ENCODE results near the gene CA5A. TPM values are rescaled to one million over a fixed set of nuclear protein-coding genes. Genes with fewer than 3 reads are reported as not detected.
"Not testable (repeated sequence)": the region's sequence is repeated elsewhere in the genome, so short reads cannot be mapped to it uniquely, and the experiment has no call there.

CA5A gene
- polyA plus RNA-seq, 2 of the 4 experiments (the other 2 are of a cell fraction) = not detected

DNA sequence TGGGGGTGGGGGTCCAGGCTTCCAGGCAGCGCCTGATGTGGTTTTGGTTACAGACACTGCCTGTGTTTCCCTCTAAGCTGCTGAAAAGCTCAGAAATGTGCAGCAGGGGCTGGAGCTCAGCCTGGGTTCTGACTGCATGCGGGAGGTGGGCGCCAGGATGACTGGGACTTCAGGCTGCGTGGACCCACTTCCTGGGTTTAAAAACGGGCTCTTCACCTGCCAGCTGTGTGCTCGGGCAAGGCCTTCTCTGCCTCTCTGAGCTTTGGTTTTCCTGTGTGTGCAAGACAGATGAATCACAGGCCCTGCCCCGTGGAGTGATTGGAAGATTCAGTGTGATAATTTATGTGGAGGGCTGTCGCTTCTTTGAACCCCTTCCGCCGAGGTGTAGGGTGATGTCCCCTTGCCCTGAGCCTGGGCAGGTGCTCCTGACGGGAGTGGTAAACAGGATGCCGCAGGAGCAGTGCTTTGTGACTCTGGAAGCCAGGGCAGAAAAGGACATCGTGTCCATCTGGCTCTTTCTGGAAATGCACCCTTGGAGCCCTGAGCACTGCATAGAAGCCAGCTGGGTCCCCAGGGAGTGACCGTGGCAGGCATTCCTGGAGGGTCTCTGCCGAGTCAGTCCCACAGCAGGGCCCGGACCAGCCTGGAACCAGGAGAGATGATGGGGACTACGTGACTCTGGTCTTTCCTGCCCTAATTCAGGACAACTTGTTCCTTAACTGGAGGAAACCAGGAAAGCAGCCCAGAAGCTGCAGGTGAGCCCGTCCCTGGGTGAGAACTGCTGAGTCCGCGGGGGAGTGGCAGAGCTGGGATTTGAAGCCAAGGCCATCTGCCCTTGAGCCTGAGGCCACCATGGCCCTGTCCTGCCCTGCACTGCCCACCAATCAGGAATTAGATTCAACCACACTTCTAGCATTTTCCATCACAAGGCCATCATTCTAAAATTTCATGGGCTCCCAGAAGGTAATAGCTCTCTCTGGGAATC is 38.5 kb downstream of the CA5A start (continued):
- TF ChIP-seq ESRRA (IDR thresholded peaks at IDR 0.05; ENCODE audit: borderline replicate concordance, low read length) (no peak), HOXB5 (CRISPR knock-in tag; IDR thresholded peaks at IDR 0.05) (no peak), SREBF2 (IDR thresholded peaks at IDR 0.05) (no peak)

DNA sequence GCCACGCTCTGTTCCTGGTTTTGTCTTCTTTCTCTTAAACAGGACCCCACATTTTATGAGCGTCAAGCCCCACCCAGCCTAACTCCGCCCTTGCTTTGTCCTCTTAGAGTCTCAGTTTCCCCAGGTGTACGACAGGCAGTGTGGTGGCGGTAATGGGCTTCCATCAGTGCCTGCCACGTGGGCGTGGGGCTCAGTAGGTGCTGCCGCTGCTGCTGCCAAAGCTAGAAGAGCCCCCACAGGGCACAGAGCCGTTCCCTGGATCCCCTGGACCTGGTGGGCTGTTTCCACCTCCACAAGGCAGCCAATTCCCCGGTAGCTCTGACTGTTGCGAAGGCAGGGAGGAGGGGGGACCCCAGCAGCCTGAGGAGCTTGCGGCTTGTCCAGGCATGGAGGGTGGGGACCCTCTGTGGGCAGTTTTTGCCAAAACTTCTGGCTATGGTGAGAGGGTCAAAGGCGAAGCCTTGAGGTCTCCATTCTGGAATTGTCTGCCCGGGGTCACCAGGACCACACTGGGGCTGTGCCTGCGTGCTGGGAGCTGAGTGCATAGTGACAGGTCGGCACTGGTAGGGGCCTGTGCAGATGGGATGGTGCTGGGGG is 39.3 kb downstream of the CA5A start:
- H3K4me1 ChIP-seq; POLR2A ChIA-PET; DNase-seq (ENCODE audit: low read depth in 1 of 2, low spot score in 1 of 2); H3K4me2 ChIP-seq; H3K4me3 ChIP-seq; H3K27ac ChIP-seq; FAIRE-seq; H3K9me3 ChIP-seq; ATAC-seq: not testable (repeated sequence)
- WGBS (ENCODE audit: missing lambda C conversion rate) = 78% methylated on average over 13 of the region's 16 CpGs
- CTCF ChIA-PET = interaction anchor here (1.6 to 2.5 kb wide), 3 partner anchors 19 to 118 kb away, joined by 3 to 10 read pairs (median 6); no protein-coding TSS in a partner anchor

DNA sequence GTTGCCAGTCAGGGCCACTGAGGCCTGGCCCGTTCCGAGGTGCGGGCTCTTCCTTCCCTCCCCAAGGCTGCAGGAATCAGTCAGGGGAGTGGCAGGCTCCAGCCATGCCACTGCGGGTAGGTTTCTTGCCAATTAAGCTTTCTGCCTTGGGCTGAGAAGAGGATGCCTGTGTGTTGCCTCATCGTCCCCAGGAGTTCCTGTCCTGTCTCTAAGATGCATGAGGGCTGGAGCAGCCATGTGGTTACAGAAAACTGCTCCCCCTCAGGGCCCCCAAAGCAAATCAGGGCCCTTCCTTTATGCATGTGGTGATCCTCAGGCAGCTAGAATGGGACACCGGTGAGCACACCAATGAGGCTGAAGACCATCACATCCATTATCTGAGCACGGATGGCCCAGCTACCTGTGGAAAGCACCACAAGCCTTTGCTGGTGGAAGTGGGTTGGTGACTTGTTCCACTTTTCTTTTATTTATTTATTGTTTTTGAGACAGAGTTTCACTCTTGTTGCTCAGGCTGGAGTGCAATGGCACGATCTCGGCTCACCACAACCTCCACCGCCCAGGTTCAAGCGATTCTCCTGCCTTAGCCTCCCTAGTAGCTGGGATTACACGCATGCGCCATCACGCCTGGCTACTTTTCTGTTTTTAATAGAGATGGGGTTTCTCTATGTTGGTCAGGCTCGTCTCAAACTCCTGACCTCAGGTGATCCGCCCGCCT is 40.0 kb downstream of the CA5A start:
- H3K4me1 ChIP-seq; ATAC-seq; H3K4me3 ChIP-seq; DNase-seq (ENCODE audit: low read depth in 1 of 2, low spot score in 1 of 2); H3K4me2 ChIP-seq; H3K9me3 ChIP-seq; POLR2A ChIA-PET; H3K27ac ChIP-seq; FAIRE-seq: not testable (repeated sequence)
- WGBS (ENCODE audit: missing lambda C conversion rate) = 87% methylated on average over 17 of the region's 17 CpGs
- CTCF ChIA-PET = interaction anchor here (1.6 to 2.5 kb wide), 2 partner anchors 18 to 117 kb away, joined by 3 to 10 read pairs; no protein-coding TSS in a partner anchor

DNA sequence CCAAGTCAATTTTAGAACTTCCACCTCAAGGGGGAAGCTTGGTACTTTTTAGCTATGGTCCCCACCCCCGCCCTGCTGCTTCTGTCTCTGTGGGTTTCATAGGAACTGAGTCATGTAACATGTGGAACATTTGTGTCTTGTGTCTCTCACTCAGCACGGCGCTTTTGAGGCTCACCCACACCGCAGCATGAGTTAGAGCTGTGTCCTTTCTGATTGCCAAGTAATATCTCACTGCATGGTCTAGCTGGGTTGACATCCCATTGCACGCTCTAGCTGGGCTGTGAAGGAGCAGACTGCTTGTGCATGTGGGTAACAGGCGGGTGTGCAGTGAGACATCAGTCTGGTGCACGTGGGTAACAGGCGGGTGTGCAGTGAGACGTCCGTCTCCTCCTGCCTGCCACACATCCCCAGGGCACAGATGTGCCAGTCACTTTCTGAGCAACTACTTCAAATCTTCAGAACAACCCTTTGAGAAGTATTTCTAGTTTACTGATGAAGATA is 40.6 kb downstream of the CA5A start:
- DNase-seq (ENCODE audit: low read depth in 1 of 2, low spot score in 1 of 2) (no peak), ATAC-seq (no peak), FAIRE-seq (no peak)
- ChIA-PET CTCF (interaction anchor here (2.5 to 2.8 kb wide), 2 partner anchors 24 to 117 kb away, joined by 9 to 10 read pairs; no protein-coding TSS in a partner anchor), POLR2A (no interaction called here)
- H3K27ac ChIP-seq = no peak overlapping the region
- WGBS (ENCODE audit: missing lambda C conversion rate) = 84% methylated on average over 10 of the region's 10 CpGs
- no peak overlapping the region for H3K4me2 ChIP-seq
- TF ChIP-seq KDM1A (IDR thresholded peaks at IDR 0.05; ENCODE audit: low read depth) (no peak), HDAC2 (IDR thresholded peaks at IDR 0.05) (no peak)
- H3K4me3 ChIP-seq = no peak overlapping the region
- no peaks in the 10 kb centered on the region for H3K9me3 ChIP-seq
- H3K4me1 ChIP-seq = peaks cover 7% of the 10 kb centered on the region; the same call in 2 of the 3 replicates

DNA sequence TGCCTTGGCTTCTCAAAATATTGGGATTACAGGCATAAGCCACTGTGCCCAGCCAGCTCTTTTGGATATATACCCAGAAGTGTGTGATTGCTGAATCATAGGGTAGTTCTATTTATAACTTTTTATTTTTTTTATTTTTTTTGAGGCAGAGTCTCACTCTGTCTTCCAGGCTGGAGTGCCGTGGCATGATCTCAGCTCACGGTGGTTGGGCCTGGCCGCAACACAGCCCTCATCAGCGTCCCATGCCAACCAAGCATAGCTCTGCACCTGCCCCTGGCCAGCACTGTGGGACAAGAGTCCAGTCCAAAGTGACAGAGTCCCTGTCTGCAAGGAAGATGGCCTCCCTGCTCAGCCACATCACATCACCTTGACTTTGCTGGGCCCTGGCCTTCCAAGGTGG is 42.3 kb downstream of the CA5A start:
- POLR2A ChIA-PET; DNase-seq (ENCODE audit: low read depth in 1 of 2, low spot score in 1 of 2); H3K9me3 ChIP-seq; H3K4me1 ChIP-seq; H3K4me3 ChIP-seq; H3K4me2 ChIP-seq; FAIRE-seq: not testable (repeated sequence)
- CTCF ChIA-PET = interaction anchor here (0.8 to 2.8 kb wide), 3 partner anchors 16 to 125 kb away, joined by 3 to 9 read pairs (median 5); no protein-coding TSS in a partner anchor
- H3K27ac ChIP-seq = 0 out of 6 replicates have a peak overlapping the region, but pooled peaks of 1 of the 2 experiments have one; percentile 18
- WGBS (ENCODE audit: missing lambda C conversion rate) = 75% methylated on average over 4 of the region's 4 CpGs
- peak; percentile 48 to 66; a peak in 4 of 6 replicates for ATAC-seq

DNA sequence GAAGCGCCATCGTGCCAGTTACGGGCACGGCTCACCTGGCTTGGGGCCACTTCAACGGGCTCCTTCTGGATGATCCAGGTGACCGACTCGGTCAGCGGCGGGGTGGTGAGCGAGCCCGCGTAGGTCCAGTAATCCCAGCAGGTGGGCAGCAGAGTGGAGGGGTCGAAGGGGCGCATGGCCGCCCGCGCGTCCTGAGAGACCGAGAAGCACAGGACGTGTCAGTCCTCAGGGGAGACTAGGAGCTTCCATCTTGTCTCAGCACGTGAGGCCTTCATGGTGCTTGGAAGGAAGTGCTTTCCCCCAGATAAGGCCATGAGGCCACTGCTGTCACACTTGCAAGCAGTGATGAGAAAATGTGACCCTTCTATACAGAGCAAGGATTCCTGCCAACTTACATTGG is 44.6 kb downstream of the CA5A start:
- no peak overlapping the region for H3K4me3 ChIP-seq
- H3K9me3 ChIP-seq = no peaks in the 10 kb centered on the region
- DNase-seq (ENCODE audit: low read depth in 1 of 2, low spot score in 1 of 2) (no peak), FAIRE-seq (no peak), ATAC-seq (no peak)
- H3K27ac ChIP-seq = no peak overlapping the region
- POLR2A ChIA-PET = no interaction called here
- WGBS (ENCODE audit: missing lambda C conversion rate) = 91% methylated on average over 19 of the region's 21 CpGs
- no peak for TF ChIP-seq RCOR1 (IDR thresholded peaks at IDR 0.05; ENCODE audit: low read depth, low read length)
- TF ChIP-seq TFCP2L1 (CRISPR knock-in tag; IDR thresholded peaks at IDR 0.05) = no peak
- no peak for TF ChIP-seq POLR2A (IDR thresholded peaks at IDR 0.05; ENCODE audit: low read length)
- TF ChIP-seq ZFP36 (IDR thresholded peaks at IDR 0.05; ENCODE audit: borderline replicate concordance, partially characterized antibody) = no peak
- TF ChIP-seq, protein P1, sequence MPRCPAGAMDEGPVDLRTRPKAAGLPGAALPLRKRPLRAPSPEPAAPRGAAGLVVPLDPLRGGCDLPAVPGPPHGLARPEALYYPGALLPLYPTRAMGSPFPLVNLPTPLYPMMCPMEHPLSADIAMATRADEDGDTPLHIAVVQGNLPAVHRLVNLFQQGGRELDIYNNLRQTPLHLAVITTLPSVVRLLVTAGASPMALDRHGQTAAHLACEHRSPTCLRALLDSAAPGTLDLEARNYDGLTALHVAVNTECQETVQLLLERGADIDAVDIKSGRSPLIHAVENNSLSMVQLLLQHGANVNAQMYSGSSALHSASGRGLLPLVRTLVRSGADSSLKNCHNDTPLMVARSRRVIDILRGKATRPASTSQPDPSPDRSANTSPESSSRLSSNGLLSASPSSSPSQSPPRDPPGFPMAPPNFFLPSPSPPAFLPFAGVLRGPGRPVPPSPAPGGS (IDR thresholded peaks at IDR 0.05) = no peak
- TF ChIP-seq MAFK (IDR thresholded peaks at IDR 0.05; ENCODE audit: partially characterized antibody) = no peak
- TF ChIP-seq, protein P2, sequence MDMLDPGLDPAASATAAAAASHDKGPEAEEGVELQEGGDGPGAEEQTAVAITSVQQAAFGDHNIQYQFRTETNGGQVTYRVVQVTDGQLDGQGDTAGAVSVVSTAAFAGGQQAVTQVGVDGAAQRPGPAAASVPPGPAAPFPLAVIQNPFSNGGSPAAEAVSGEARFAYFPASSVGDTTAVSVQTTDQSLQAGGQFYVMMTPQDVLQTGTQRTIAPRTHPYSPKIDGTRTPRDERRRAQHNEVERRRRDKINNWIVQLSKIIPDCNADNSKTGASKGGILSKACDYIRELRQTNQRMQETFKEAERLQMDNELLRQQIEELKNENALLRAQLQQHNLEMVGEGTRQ (IDR thresholded peaks at IDR 0.05) = no peak
- TF ChIP-seq, protein P3, sequence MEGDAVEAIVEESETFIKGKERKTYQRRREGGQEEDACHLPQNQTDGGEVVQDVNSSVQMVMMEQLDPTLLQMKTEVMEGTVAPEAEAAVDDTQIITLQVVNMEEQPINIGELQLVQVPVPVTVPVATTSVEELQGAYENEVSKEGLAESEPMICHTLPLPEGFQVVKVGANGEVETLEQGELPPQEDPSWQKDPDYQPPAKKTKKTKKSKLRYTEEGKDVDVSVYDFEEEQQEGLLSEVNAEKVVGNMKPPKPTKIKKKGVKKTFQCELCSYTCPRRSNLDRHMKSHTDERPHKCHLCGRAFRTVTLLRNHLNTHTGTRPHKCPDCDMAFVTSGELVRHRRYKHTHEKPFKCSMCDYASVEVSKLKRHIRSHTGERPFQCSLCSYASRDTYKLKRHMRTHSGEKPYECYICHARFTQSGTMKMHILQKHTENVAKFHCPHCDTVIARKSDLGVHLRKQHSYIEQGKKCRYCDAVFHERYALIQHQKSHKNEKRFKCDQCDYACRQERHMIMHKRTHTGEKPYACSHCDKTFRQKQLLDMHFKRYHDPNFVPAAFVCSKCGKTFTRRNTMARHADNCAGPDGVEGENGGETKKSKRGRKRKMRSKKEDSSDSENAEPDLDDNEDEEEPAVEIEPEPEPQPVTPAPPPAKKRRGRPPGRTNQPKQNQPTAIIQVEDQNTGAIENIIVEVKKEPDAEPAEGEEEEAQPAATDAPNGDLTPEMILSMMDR (IDR thresholded peaks at IDR 0.05) = no peak
- TF ChIP-seq, protein P4, sequence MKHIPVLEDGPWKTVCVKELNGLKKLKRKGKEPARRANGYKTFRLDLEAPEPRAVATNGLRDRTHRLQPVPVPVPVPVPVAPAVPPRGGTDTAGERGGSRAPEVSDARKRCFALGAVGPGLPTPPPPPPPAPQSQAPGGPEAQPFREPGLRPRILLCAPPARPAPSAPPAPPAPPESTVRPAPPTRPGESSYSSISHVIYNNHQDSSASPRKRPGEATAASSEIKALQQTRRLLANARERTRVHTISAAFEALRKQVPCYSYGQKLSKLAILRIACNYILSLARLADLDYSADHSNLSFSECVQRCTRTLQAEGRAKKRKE (CRISPR knock-in tag; IDR thresholded peaks at IDR 0.05; ENCODE audit: low read depth) = no peak
- CTCF ChIA-PET = no interaction called here
- no peak overlapping the region for H3K4me2 ChIP-seq
- peaks cover 7% of the 10 kb centered on the region; the same call in 2 of the 3 replicates for H3K4me1 ChIP-seq

Measured in A549 (cell line).